ENCODE measurements around the gene MEOX2.

The MEOX2 gene

DNA sequence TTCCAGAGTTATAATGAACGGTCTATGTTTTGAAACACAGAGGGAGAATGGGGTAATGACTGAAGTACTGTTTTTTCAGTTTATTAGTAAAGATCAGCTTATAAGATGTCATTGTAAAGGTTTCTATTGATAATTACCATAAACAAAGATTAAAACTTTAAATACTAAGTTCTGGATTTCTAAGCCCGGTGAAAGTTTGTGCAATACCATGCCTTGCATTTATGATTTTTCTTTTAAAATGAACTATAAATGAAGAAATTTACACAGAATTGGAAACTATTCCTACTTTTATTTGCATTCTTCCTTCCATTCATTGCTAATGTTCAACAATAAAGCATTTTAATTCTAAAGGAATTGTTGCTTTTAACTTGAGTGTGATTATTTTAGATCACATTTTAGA lies 4.9 kb downstream of the MEOX2 start:
- in situ Hi-C loops (cut with MboI; ENCODE audit: low sequenced_read_pairs), result no loop called here

DNA sequence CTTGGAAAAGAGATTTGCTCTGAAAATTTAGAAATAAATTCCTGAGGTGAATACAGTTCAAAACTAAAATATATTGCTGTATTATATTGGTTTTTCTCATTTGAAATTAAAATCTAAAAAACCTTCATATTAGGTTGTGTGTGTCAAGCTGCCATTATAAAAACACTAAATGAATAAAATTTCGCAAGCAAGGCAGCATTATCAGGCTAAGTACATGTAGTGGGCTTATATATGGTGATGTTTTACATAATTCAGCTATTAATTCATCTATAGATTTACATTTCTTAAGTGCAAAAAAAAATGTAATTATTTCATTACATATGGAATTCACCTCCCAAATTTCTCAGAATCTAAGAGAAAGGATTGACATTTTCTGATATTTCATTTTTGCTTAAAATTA lies 5.3 kb downstream of the MEOX2 start:
- in situ Hi-C loops (cut with MboI; ENCODE audit: low sequenced_read_pairs), result no loop called here

DNA sequence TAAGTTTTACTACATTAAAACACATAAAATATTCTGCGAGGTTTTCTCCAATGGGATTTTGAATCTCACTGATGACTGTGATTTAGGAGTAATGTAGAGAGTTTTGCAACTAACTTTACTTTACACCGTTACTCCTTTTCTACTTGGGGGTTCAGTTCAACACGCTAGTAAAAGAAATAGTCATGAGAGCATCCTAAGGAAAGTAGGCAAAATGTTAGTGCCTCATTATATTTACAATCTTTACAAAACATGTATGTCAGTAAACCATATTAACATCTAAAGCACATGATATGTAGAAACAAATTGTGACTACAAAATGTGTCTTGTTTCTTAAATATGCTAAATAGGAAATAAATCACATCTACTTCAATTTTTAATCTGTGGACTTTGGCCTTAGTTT lies 6.0 kb downstream of the MEOX2 start:
- in situ Hi-C loops (cut with MboI; ENCODE audit: low sequenced_read_pairs), result no loop called here

DNA sequence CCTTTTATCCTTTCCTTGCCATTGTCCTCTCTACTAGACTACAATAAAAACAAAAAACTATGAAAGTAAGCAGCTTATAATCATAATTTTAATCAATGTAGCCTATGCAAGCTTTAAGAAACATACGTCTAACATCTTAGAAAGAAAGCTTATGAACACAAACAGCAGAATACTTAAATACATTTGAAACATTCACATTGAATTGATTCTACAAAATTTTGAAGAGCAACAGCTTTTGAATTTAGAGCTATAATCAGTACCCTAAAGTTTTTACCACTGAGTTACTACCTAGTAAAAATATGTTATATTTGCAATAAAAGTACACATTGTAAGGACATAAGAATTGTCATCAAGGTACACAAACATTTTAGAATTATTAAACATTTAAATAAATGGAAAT lies 7.2 kb downstream of the MEOX2 start:
- in situ Hi-C loops (cut with MboI; ENCODE audit: low sequenced_read_pairs), result no loop called here

DNA sequence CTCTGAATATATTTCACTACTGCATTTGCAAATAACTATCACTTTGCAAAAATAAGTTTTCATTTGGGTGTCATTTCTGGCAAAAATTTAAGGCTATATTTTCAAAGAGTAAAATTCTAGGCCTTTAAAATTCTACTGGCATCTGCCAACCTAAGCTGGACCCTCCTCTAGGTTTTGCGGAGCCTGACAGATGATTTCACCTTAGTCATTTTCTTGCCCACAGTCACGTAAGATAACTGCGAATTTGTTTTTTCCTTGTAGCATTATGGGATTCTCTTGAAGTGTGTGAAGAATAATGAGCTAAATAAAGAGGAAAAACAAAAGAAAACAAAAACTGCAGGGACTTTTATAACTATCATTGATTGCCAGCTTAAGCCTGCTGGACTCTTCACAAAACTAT lies 7.8 kb downstream of the MEOX2 start:
- in situ Hi-C loops (cut with MboI; ENCODE audit: low sequenced_read_pairs), result no loop called here

DNA sequence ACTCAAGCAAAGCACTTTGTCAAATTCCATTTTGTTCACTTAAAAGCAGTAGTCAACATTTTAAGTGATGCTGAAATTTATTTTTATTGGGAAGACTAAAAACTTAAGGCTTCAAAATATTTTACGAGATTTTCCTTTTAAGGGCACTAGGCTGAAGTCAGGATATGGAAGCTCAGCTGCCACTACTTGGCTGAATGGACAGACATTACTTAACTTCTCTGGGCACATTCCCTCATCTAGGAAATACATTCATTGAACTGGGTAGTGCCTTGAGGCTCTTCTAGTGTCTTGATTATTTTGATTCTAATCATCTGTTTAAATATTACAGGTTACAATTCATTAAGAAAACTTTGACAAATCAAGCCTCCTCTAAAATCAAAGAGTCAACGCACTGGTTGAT lies 11.1 kb downstream of the MEOX2 start:
- in situ Hi-C loops (cut with MboI; ENCODE audit: low sequenced_read_pairs), result no loop called here

DNA sequence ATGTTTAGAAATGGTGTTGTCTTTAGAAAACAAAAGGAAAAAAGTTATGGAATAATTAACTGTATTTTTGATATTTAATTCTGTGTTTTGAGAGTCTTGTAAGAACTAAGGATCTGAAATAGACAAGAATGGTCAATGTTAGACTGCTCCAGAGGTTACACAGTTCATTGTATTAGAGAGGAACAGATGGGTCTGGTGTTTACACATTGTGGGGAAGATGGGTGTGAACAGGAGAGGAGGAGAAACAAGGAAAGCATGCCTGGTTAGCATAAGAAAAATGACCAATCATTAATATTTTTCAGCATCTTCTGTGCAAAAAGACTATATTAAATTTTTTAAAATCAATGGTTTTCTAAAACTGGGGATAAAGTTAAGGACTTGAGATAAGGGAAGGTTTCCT lies 11.9 kb downstream of the MEOX2 start:
- in situ Hi-C loops (cut with MboI; ENCODE audit: low sequenced_read_pairs), result no loop called here

DNA sequence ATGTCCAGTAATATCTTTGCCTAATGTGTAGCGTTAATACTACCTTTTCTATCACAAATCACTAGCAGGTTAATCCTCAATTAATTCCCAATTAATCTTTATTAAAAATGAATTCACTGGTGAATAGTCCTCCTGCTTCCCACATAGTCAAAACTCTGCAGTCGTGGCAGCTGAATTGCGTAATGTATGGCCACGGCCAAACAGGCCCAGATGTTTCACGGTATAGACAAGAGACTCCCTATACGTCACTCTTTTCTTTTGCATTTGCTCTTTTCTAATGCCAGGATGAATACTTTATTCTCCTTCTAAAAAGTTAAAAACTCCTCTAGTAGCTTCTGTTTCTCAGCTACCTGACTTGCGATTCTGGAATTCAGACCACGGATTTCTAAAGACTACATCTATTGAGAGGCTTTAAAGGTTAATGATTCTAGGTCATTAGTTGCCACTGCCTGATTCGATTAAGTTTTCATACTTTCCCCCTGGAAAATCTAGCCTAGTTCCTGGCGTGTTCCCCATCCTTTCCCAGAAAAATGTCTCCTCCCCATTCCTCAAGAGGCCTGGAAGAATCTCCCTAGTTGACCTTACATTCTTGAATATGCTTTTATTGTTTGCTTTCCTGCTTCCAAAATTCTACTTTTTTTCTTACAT lies 16.9 kb downstream of the MEOX2 start:
- in situ Hi-C loops (cut with MboI; ENCODE audit: low sequenced_read_pairs), result no loop called here

DNA sequence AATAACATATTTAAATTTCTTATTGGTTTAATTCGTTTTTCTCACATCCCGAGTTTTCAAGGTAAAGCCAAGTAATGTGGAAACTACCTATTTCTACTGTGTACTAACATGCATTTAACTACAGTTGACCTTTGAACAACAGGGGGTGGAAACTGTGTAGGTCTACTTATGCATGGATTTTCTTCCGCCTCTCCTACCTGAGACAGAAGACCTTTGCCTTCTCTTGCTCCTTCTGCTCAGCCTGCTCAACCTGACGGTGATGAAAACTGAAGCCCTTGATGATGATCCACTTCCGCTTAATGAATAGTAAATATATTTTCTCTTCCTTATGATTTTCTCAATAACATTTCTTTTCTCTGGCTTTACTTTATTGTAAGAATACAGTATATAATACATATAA lies 18.5 kb downstream of the MEOX2 start:
- in situ Hi-C loops (cut with MboI; ENCODE audit: low sequenced_read_pairs), result no loop called here

DNA sequence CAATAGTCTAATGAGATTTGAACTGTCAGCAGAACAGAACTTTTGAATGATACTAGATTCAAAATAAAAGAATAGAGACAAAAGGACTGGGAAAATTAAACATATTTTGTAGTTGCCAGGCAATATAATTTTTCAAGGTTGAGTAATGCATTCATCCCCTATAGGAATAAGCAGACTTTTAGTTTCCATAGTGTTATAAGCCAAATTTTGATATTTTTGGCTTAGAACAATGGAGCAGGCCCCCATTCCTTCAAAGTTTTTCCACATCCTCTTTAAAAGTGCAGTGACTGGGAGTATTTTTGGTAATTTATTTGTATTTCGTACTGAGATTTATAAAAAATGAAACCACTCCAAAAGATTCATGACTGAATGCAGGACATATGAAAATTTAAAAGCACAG lies 24.0 kb downstream of the MEOX2 start:
- in situ Hi-C loops (cut with MboI; ENCODE audit: low sequenced_read_pairs), result no loop called here

DNA sequence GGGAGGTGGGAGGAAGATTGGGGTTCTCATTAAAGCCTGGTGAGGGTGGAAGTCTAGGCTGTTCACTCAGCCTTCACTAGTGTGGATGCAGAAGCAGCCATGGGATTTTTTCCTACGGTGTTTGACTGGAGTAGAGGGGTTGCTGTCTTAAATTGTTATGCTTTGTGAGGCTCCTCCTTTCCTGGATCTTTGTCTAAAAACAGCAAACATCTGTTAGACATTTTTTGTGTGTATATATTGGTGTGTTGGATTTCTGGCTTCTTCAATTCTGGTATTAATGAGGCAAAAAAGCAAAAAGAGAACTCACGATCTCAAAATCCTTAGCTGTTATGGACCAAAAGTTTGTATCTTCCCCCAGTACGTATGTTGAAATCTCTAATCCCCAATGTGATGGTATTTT lies 28.2 kb downstream of the MEOX2 start:
- in situ Hi-C loops (cut with MboI; ENCODE audit: low sequenced_read_pairs), result no loop called here

DNA sequence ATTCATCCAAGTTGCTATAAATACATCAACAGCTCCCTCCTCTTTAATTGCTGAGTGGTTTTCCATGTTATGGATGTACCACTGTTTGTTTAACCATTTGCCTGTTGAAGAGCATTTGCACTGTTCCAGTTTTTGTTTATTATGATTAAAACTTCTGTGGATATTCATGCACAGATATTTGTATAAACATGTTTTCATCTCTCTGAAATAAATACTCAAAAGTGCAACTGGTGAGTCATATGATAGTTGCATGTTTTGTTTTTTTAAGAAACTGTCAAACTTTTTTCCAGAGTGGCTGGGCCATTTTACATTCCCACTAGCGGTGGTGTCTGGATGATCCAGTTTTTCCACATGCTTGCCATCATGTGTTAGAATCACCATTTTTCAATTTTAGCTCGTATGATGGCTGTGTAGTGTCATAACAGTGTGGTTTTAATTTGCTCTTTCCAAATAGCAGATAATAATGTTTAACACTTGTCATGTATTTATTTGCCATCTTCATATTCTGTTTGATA lies 33.6 kb downstream of the MEOX2 start:
- in situ Hi-C loops (cut with MboI; ENCODE audit: low sequenced_read_pairs), result no loop called here

DNA sequence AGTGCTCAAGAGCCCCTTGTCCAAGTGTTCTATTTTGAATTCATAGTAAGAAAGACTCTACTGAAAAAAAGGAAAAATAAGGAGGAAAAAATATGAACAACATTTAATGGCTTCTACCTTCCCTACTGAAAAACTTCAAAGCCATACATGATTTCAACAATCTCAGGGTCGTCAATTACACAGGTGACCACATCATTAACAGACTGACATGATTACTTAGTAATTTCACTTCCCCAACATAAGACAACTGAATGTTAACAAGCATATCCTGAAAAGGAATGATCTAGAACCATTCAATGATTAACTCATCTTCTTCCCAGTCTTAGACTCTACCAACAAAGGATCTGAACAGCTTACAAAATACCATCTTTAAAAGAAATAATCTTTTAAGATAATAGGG lies 34.8 kb downstream of the MEOX2 start:
- in situ Hi-C loops (cut with MboI; ENCODE audit: low sequenced_read_pairs), result no loop called here

DNA sequence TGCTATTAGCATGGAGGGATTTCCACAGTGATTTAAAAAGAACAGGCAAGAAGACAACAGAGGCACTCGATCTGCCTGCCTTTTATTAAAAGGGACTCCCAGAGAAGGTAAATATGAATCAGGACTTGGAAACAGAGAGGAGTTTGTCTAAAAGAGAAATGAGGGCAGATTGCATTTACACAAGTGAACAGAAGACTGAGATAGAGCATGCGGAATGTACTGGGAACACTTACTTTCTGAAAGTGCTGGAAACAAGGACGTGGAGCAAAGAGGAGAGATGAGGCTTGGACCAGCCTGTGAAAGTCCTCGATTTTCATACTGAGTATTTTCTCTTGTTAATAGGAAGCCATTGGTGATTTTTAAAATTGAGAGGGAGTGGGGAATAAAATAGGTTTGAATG lies 35.7 kb downstream of the MEOX2 start:
- in situ Hi-C loops (cut with MboI; ENCODE audit: low sequenced_read_pairs), result no loop called here

DNA sequence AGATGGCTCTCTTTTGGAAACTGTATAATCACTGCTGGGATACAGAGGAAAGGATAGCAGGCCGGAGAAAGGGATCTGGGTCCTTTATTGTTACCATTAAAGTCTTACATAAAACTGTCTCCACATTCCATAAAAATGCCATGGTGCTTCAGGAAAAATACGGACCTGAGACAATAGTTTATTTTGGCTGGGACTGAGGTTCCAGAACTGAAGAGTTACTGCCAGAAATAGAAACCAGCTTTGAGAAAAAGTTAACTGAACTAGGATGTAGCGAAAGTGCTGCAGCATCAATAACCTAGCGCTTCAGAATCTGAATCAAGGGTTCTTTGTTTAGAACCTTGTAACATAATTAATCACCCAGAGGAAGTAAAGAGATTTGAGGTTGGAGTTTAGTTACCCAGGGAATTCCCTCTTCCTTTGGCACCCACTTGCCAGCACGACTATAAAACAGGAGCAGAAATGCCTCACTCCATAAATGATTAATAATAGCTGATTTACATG lies 38.0 kb downstream of the MEOX2 start:
- in situ Hi-C loops (cut with MboI; ENCODE audit: low sequenced_read_pairs), result no loop called here

DNA sequence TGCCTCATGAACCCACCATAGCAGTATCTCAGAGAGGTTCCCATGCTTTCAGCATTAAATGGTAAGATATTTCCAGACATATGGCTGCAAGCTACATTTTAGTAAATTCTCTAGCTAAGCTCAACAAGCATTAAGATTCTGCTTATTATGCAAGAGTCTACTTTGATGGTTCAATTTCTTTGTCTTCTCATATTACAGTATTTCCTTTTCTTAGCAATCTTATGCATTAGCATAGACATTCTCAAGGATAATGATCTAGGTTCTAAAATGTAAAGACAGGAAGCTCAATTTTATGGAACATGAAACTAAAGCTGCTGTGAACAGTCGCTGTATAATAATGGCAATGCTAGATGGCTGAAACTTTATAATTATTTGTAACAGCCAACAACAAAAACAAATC lies 39.2 kb downstream of the MEOX2 start:
- in situ Hi-C loops (cut with MboI; ENCODE audit: low sequenced_read_pairs), result no loop called here

DNA sequence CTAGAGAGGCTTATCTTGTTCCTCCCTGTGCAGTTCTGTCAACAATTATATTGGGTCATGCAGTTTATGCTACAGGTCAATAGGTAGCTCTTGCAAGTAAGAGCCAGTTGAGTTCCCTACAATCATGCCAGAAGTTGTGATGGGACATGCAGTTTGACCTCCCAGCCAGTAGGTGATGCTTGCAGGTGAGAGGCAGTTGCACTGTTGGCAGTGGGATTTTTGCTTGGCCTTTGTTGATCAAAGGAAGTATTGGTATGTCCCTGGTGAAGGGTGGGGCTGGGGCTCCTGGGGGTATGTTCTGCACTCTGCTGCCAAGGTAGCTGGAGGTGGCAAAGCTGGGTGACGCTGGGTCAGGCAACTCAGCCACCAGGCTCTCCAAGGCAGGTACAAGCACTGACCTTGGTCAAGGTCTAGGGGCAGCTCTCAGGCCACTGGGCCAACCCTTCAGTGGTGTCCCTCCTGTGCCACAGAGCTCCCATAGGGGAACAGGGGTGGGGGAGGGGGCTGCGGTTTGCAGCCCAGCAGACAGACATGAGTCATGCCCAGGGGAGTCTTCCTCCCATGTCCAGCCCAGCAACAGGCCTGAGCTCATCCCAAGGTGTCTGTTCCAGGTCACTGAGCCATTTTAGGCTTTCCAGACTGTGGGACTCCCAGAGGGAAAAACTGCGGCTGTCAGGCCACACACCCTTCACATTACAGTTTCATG lies 43.3 kb downstream of the MEOX2 start:
- in situ Hi-C loops (cut with MboI; ENCODE audit: low sequenced_read_pairs), result no loop called here

DNA sequence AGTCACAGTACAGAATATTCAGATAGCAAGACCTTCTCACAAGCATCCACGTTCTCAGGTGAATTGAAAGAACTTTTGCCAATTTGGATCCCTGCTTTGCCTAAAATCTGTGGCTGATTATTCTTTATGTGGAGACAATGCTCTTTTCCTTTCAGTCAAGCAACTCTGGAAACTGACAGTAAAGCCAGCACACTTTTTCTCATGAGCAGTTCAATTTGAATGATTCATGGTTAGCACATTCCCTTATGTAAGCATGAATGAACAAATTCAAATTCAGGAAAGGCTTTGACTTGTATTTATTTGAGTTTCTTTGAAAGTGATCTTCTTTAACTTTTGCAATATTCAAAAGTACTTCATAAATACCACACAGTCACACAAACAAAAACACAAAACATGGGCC lies 57.6 kb downstream of the MEOX2 start:
- in situ Hi-C loops (cut with MboI; ENCODE audit: low sequenced_read_pairs), result no loop called here

DNA sequence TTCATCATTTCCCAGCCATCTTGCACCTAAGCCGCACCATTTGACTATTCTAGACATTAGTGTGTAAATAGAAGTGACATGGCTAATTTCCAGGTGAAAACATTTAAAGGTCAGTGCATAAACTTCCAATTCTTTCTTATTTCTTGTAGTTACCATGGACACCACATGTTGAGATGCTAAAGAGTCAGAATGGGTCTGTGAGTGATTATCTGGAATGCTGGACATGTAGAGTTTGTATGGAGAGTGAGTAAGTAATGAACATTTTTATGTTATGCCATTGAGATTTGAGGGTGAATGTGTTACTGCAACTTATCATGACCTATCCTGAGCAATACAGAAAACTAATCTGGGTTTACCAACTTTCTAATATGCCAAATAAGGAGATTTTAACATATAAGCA lies 60.4 kb downstream of the MEOX2 start:
- in situ Hi-C loops (cut with MboI; ENCODE audit: low sequenced_read_pairs), result no loop called here

DNA sequence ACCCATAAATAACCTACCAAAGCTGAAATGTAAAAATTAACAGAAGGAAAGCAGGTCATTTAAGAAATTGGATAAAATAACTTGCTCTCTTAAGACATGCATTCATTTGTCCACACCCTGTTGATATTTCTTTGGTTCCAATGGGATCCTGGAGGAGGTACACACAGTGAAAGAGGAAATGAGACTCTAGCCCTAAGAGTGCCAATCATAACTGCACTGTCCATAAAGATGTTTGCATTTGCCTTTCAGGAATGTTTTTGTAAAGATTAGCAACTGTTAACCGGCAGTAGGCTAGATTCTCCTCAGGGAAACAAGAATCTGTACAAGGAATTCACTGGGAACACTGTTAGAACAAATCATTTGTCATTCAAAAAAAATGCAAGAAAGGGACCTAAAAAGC lies 61.0 kb downstream of the MEOX2 start:
- in situ Hi-C loops (cut with MboI; ENCODE audit: low sequenced_read_pairs), result no loop called here

DNA sequence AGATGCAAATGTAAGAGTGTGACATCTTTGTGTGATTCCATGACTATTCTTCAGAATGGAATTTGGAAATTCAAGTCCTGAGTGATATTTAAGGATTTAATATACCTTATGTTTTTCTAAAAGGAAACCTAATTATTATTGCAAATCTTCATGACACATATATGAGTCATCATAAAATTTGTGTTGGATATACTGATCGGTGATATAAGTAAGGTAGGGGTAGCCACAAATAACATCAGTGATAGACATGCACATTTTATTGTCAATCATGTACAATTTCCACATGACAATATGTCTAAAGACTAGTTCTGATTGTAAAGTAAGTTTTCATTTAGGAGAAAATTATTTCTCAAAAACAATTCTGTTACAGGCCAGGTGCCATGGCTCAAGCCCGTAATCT lies 65.0 kb downstream of the MEOX2 start:
- in situ Hi-C loops (cut with MboI; ENCODE audit: low sequenced_read_pairs), result no loop called here

DNA sequence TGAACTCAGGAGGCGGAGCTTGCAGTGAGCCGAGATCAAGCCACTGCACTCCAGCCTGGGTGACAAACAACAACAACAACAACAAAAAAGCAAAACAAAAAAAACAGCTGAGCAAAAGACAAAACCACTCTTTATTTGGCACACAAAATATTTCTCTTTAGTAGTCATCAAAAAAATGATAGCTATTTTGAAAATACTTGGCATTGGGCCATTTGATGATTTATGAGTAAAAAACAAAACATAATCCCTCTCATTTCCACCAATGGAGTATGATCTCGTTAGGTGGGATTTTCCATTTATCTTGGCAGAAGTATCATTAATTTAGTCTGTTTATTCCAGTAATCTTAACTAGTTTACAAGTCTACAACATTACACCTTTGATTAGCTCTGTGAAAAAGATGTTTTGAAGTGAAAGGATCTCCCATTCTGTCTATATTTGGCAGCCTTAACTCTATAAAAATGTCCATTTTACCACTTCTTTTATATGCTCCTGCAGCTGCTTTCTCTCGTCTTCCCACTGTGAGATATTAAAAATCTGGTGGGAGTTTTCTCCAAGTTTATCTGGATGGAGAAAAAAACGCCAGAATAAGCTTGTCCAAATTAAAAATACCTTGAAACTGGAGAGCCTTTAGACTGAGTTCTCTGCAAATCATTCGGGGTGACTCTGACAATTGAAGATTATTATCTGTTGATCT lies 65.8 kb downstream of the MEOX2 start:
- in situ Hi-C loops (cut with MboI; ENCODE audit: low sequenced_read_pairs), result no loop called here
